DOHH2 (cell line): Measurements from ENCODE around the gene SLC38A5.

Experiments
- H3F3A ChIP-seq: fragments of 200-600 bp; sonication (generic), shearing (Covaris generic); 2 replicates; pipeline ENCODE4 v1.6.0; 2016; ENCODE audit warnings: antibody characterized with exemption, mild to moderate bottlenecking; ENCODE audit not compliant: control insufficient read depth, insufficient read depth
- H3K27ac ChIP-seq: fragments of 200-600 bp; sonication (generic); 2 replicates; pipeline ENCODE4 v1.5.1; 2014; ENCODE audit warnings: low read depth, mild to moderate bottlenecking, low read length, moderate library complexity
- H3K27me3 ChIP-seq: fragments of 200-600 bp; sonication (generic); 2 replicates; pipeline ENCODE4 v1.6.1; 2014; ENCODE audit warnings: mild to moderate bottlenecking, low read length, mixed read lengths; ENCODE audit not compliant: control insufficient read depth
- H3K36me3 ChIP-seq: fragments of 200-600 bp; sonication (generic); 2 replicates; pipeline ENCODE4 v1.6.1; 2014; ENCODE audit warnings: mild to moderate bottlenecking, low read length, moderate library complexity, mixed read lengths; ENCODE audit not compliant: control insufficient read depth
- H3K4me1 ChIP-seq: fragments of 200-600 bp; sonication (generic); 2 replicates; pipeline ENCODE4 v1.6.1; 2014; ENCODE audit warnings: mild to moderate bottlenecking, low read length, mixed read lengths; ENCODE audit not compliant: control insufficient read depth
- H3K4me2 ChIP-seq: fragments of 200-600 bp; sonication (generic); 2 replicates; pipeline ENCODE4 v1.6.0; 2014; ENCODE audit warnings: mild to moderate bottlenecking, low read length, moderate library complexity
- H3K4me3 ChIP-seq: fragments of 200-600 bp; sonication (generic); 2 replicates; pipeline ENCODE4 v1.5.1; 2014; ENCODE audit warnings: mild to moderate bottlenecking, low read length, mixed read lengths
- H3K79me2 ChIP-seq: fragments of 200-600 bp; sonication (generic); 2 replicates; pipeline ENCODE4 v1.6.1; 2014; ENCODE audit warnings: mild to moderate bottlenecking, low read length, mixed read lengths; ENCODE audit not compliant: control insufficient read depth
- H3K9me2 ChIP-seq: fragments of 200-600 bp; sonication (generic); replicated peaks from 2 replicates; pipeline ENCODE4 v1.6.1; 2014; ENCODE audit warnings: mild to moderate bottlenecking, low read length, mixed read lengths; ENCODE audit not compliant: control insufficient read depth
- H3K9me3 ChIP-seq: fragments of 200-600 bp; sonication (generic); 2 replicates; pipeline ENCODE4 v1.6.1; 2014; ENCODE audit warnings: antibody characterized with exemption, low read length, mixed read lengths; ENCODE audit not compliant: control insufficient read depth, insufficient read depth
- H4K20me1 ChIP-seq: fragments of 200-600 bp; sonication (generic); 2 replicates; pipeline ENCODE4 v1.6.0; 2014; ENCODE audit warnings: low read depth, mild to moderate bottlenecking, antibody characterized with exemption, low read length, moderate library complexity; ENCODE audit not compliant: control insufficient read depth, insufficient read depth
- EZH2phosphoT487 ChIP-seq: fragments of 200-600 bp; sonication (generic); IDR thresholded peaks from 2 replicates; pipeline ENCODE4 v1.6.1; 2017; ENCODE audit warnings: borderline replicate concordance, mild to moderate bottlenecking, antibody characterized with exemption, low read length, moderate library complexity, mixed read lengths
- TF ChIP-seq, protein P1 (sequence below): fragments of 200-600 bp; sonication (generic); IDR thresholded peaks from one replicate; pipeline ENCODE4 v1.5.1; 2014; ENCODE audit warnings: antibody characterized with exemption, mild to moderate bottlenecking, low read depth, low read length; ENCODE audit not compliant: poor library complexity, severe bottlenecking

Gene SLC38A5

DNA sequence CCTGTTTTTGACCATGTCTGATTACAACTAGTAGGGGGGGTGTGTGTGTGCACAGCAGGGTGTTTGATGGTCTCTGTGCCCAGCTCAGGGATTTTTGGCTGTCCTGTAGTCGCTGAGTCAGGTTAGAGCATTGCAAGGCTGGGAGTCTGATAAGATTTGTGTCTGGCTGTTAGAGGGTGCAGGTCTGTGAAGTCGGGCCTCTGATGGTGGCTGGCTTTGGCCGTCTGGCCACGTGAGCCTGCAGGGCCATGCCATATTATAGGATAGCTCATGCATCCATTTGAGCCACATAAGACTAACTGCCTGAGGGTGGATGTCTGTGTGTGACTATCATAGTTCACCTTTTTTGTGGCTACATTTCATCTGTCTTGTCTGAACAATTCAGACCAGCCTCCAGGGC, 43.6 kb upstream of the SLC38A5 start:
- no peak overlapping the region for H3K27ac ChIP-seq
- H3K36me3 ChIP-seq: no peaks in the 10 kb centered on the region
- H3K9me2 ChIP-seq: no peaks in the 10 kb centered on the region
- H3K4me3 ChIP-seq: no peak overlapping the region
- H3K4me1 ChIP-seq: peaks cover 20% of the 10 kb centered on the region
- no peaks in the 10 kb centered on the region for H4K20me1 ChIP-seq
- no peak for TF ChIP-seq EZH2phosphoT487
- TF ChIP-seq, protein P1, sequence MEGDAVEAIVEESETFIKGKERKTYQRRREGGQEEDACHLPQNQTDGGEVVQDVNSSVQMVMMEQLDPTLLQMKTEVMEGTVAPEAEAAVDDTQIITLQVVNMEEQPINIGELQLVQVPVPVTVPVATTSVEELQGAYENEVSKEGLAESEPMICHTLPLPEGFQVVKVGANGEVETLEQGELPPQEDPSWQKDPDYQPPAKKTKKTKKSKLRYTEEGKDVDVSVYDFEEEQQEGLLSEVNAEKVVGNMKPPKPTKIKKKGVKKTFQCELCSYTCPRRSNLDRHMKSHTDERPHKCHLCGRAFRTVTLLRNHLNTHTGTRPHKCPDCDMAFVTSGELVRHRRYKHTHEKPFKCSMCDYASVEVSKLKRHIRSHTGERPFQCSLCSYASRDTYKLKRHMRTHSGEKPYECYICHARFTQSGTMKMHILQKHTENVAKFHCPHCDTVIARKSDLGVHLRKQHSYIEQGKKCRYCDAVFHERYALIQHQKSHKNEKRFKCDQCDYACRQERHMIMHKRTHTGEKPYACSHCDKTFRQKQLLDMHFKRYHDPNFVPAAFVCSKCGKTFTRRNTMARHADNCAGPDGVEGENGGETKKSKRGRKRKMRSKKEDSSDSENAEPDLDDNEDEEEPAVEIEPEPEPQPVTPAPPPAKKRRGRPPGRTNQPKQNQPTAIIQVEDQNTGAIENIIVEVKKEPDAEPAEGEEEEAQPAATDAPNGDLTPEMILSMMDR: no peak
- H3K9me3 ChIP-seq: no peaks in the 10 kb centered on the region
- H3K4me2 ChIP-seq: no peak overlapping the region
- H3F3A ChIP-seq: no peaks in the 10 kb centered on the region; the same call in 1 of the 2 replicates
- H3K79me2 ChIP-seq: no peaks in the 10 kb centered on the region
- H3K27me3 ChIP-seq: no peaks in the 10 kb centered on the region

DNA sequence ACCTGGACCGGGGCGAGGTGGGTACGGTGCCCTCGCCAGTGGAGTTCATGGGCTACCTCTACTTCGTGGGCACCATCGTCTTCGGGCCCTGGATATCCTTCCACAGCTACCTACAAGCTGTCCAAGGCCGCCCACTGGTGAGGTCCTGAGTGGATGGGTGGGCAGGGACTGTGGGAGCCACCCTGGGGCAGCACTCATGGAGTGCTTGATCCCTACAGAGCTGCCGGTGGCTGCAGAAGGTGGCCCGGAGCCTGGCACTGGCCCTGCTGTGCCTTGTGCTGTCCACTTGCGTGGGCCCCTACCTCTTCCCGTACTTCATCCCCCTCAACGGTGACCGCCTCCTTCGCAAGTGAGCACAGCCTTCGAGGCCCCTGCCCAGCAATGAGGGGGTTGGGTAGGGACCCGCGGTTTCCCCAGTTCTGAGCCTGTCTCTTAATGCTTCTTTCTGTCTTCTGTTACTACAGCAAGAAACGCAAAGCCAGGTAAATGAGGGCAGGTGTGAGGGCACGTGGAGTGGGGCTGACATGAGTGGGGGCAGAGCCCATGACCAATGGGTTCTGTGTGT, 42.4 kb upstream of the SLC38A5 start:
- Histone ChIP-seq H3F3A (no peaks in the 10 kb centered on the region), H3K36me3 (no peaks in the 10 kb centered on the region), H3K27me3 (no peaks in the 10 kb centered on the region), H4K20me1 (no peaks in the 10 kb centered on the region), H3K9me2 (no peaks in the 10 kb centered on the region), H3K4me3 (no peak overlapping the region), H3K27ac (no peak overlapping the region), H3K9me3 (no peaks in the 10 kb centered on the region), H3K79me2 (no peaks in the 10 kb centered on the region), H3K4me1 (peaks cover 21% of the 10 kb centered on the region), H3K4me2 (no peak overlapping the region)
- TF ChIP-seq, protein P1: no peak
- no peak for TF ChIP-seq EZH2phosphoT487

DNA sequence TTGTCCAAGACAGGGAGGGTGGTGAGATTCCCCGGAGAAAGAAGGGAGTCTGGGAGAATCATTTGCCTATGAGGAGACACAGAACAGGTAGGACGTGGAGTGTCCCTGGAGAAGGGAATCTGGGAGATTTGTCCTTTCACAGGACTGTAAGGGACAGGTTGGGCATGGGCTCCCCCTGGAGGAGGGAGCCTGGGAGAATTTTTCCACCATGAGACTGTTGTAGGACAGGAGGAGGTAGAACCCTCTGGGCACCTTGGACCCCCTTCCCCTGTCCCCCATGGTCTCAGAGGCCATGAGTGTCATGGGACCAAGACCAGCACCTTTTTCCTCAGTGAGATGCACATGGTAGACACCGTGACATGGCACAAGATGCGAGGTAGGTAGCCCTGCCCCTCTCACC, 41.5 kb upstream of the SLC38A5 start:
- no peak for TF ChIP-seq EZH2phosphoT487
- TF ChIP-seq, protein P1: peak; percentile 43
- no peaks in the 10 kb centered on the region for H3F3A ChIP-seq
- H3K4me3 ChIP-seq: no peak overlapping the region
- no peaks in the 10 kb centered on the region for H3K9me2 ChIP-seq
- no peaks in the 10 kb centered on the region for H3K79me2 ChIP-seq
- H3K4me2 ChIP-seq: no peak overlapping the region
- no peaks in the 10 kb centered on the region for H3K36me3 ChIP-seq
- no peak overlapping the region for H3K27ac ChIP-seq
- peaks cover 21% of the 10 kb centered on the region for H3K4me1 ChIP-seq
- H4K20me1 ChIP-seq: no peaks in the 10 kb centered on the region
- H3K27me3 ChIP-seq: no peaks in the 10 kb centered on the region
- no peaks in the 10 kb centered on the region for H3K9me3 ChIP-seq
